WTC11 (cell line): ENCODE results near the gene ARHGAP23.
"Not testable (repeated sequence)": the region's sequence is repeated elsewhere in the genome, so short reads cannot be mapped to it uniquely, and the experiment has no call there.

Source experiments
- CTCF ChIP-seq: fragments of 200-600 bp; IDR thresholded peaks from 2 replicates; pipeline ENCODE4 v1.8.0; 2022; ENCODE audit warnings: antibody characterized with exemption
- ELF4 ChIP-seq: sonication (generic); formaldehyde crosslinking; IDR thresholded peaks from 2 replicates; pipeline ENCODE4 v1.8.1; 2022; ENCODE audit warnings: low read depth, mild to moderate bottlenecking, moderate library complexity, missing genetic modification reagents
- ETV6 ChIP-seq: sonication (generic); formaldehyde crosslinking; IDR thresholded peaks from 2 replicates; pipeline ENCODE4 v1.8.1; 2022; ENCODE audit warnings: mild to moderate bottlenecking, missing genetic modification reagents
- FOXJ3 ChIP-seq: sonication (generic); formaldehyde crosslinking; IDR thresholded peaks from 2 replicates; pipeline ENCODE4 v1.9.0; 2021; ENCODE audit warnings: missing genetic modification reagents, mild to moderate bottlenecking, borderline replicate concordance
- FOXP1 ChIP-seq: sonication (generic); formaldehyde crosslinking; IDR thresholded peaks from 2 replicates; pipeline ENCODE4 v1.8.0; 2022; ENCODE audit warnings: missing genetic modification reagents, mild to moderate bottlenecking, moderate library complexity, borderline replicate concordance
- HMGXB4 ChIP-seq: sonication (generic); formaldehyde crosslinking; IDR thresholded peaks from 2 replicates; pipeline ENCODE4 v1.8.1; 2023; ENCODE audit warnings: mild to moderate bottlenecking, moderate library complexity, missing genetic modification reagents
- IRF1 ChIP-seq: sonication (generic); formaldehyde crosslinking; IDR thresholded peaks from 2 replicates; pipeline ENCODE4 v1.8.0; 2023; ENCODE audit warnings: missing genetic modification reagents
- JUN ChIP-seq: sonication (generic); formaldehyde crosslinking; IDR thresholded peaks from 2 replicates; pipeline ENCODE4 v1.8.0; 2023; ENCODE audit warnings: mild to moderate bottlenecking, missing genetic modification reagents
- MAX ChIP-seq: sonication (generic); formaldehyde crosslinking; IDR thresholded peaks from 2 replicates; pipeline ENCODE4 v1.8.0; 2022; ENCODE audit warnings: mild to moderate bottlenecking, missing genetic modification reagents
- OVOL2 ChIP-seq: fragments of 250-450 bp; sonication (Bioruptor Pico); IDR thresholded peaks from 2 replicates; pipeline ENCODE4 v1.9.0; 2021; ENCODE audit warnings: mild to moderate bottlenecking, borderline replicate concordance
- TCF7 ChIP-seq: sonication (generic); formaldehyde crosslinking; IDR thresholded peaks from 2 replicates; pipeline ENCODE4 v1.8.0; 2022; ENCODE audit warnings: mild to moderate bottlenecking, low read depth, missing genetic modification reagents, moderate library complexity
- ZNF416 ChIP-seq: fragments of 250-450 bp; sonication (Bioruptor Pico); IDR thresholded peaks from 2 replicates; pipeline ENCODE4 v1.9.0; 2021; ENCODE audit warnings: mild to moderate bottlenecking, inconsistent platforms

GRCh38 chr17:38503286-38503913, 75.1 kb downstream of the ARHGAP23 start:
- not testable (repeated sequence) for TF ChIP-seq ELF4 (CRISPR knock-in tag); FOXP1 (CRISPR knock-in tag); JUN (CRISPR knock-in tag); FOXJ3 (CRISPR knock-in tag); TCF7 (CRISPR knock-in tag); ZNF416 (CRISPR knock-in tag); CTCF; IRF1 (CRISPR knock-in tag); OVOL2 (CRISPR knock-in tag); MAX (CRISPR knock-in tag); ETV6 (CRISPR knock-in tag); HMGXB4 (CRISPR knock-in tag)
